Measurements from ENCODE around the gene PTPN14.

Gene PTPN14

DNA sequence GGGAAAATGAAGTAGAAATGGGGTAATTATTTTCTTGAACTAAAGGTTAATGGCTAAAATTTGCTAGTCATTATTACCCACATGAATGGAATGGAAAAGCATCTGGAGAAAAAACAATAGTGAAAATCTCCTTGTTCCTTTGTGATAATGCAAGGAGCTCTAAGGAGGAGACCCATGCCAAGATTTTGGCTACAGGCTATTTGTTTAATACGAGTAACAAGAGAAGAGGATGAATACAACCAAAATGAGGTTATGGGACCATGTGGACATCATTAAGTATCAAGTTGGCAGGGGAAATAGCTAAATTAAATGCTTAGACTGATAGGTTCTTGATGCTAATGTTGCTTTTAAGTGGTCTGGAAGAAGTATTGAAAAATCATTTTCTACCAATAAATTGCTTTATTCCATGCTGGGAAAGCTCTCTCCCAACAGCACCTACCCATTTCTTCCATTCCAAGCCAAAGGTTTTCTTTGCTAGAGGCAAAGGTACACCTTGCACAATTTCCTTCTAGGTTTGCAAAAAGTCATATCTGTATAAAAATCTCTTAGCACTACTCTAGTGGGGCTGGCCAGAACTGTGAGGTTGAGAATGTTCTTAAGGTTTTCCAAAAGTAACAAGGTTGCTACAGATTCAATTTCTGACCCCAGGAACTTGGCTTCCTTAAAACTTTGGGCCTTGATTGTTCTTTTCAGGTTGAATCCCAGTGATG, 170.3 kb downstream of the PTPN14 start:
- TF ChIP-seq, protein P1, sequence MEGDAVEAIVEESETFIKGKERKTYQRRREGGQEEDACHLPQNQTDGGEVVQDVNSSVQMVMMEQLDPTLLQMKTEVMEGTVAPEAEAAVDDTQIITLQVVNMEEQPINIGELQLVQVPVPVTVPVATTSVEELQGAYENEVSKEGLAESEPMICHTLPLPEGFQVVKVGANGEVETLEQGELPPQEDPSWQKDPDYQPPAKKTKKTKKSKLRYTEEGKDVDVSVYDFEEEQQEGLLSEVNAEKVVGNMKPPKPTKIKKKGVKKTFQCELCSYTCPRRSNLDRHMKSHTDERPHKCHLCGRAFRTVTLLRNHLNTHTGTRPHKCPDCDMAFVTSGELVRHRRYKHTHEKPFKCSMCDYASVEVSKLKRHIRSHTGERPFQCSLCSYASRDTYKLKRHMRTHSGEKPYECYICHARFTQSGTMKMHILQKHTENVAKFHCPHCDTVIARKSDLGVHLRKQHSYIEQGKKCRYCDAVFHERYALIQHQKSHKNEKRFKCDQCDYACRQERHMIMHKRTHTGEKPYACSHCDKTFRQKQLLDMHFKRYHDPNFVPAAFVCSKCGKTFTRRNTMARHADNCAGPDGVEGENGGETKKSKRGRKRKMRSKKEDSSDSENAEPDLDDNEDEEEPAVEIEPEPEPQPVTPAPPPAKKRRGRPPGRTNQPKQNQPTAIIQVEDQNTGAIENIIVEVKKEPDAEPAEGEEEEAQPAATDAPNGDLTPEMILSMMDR (IDR thresholded peaks at IDR 0.05; ENCODE audit: low read depth, low read length) = no peak
- H3K4me3 ChIP-seq (ENCODE audit: low read depth, low read length) = no peak overlapping the region

DNA sequence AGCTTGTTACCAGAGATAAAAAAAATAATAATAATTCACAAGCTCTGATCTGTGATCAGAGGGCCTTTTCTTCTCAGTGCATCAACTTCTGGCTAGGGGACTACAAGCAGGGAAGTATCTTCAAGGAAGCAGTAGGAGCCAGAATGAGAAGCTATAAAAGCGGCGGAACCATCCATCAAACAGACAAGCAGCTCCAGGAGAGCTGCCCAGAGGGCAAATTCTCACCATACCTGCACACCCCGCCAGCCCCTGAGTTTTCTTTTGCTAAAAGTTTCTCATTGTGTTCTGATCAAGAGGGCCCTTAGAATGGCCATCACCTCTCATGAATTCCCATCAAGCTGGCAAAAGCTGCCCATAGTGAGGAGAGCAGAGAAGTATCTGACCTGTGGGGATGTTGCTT, 171.0 kb downstream of the PTPN14 start:
- H3K4me3 ChIP-seq (ENCODE audit: low read depth, low read length) = no peak overlapping the region
- TF ChIP-seq, protein P1 (IDR thresholded peaks at IDR 0.05; ENCODE audit: low read depth, low read length) = no peak

DNA sequence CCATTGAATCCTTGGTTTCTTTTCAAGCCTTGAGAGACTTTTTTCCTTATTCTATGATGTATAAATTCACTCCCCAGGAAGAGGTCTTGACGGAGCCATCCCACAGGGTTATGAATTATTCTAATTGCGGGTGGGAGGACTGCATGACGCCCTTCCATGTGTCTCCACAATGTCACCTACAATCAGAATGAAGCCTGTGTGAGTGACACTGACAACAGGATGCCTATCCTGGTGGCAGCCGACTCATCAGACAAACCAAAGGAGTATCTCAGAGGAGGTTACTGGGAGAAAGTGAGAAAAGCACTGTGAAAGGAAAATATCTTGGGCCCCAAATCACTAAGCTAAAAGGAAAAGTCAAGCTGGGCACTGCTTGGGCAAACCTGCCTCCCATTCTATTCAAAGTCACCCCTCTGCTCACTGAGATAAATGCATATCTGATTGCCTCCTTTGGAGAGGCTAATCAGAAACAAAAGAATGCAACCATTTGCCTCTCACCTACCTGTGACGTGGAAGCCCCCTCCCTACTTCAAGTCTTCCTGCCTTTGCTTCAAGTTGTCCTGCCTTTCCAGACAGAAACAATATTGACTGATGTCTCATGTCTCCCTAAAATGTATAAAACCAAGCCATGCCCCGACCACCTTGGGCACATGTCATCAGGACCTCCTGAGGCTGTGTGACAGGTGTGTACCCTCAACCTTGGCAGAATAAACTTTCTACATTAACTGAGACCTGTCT, 172.0 kb downstream of the PTPN14 start:
- no peak overlapping the region for H3K4me3 ChIP-seq (ENCODE audit: low read depth, low read length)
- TF ChIP-seq, protein P1 (IDR thresholded peaks at IDR 0.05; ENCODE audit: low read depth, low read length) = no peak

DNA sequence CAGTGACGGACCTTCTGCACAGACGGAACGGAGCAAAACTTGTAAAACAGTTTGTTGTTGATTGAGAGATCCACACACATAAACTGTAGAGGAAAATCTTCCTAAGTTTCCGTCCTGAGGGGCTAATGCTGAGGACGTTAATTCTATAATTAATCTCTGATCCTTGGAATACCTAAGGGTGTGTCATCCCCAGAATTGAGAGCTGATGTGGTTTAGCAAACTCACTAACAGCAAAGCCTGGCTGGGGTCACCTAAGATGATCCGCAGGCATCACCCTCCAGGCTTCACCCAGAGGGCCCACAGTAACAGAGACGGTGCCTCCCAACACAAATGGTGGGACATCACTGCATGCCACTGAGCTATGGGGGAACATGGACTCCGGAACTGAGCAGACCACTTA, 172.9 kb downstream of the PTPN14 start:
- TF ChIP-seq, protein P1 (IDR thresholded peaks at IDR 0.05; ENCODE audit: low read depth, low read length) = no peak

DNA sequence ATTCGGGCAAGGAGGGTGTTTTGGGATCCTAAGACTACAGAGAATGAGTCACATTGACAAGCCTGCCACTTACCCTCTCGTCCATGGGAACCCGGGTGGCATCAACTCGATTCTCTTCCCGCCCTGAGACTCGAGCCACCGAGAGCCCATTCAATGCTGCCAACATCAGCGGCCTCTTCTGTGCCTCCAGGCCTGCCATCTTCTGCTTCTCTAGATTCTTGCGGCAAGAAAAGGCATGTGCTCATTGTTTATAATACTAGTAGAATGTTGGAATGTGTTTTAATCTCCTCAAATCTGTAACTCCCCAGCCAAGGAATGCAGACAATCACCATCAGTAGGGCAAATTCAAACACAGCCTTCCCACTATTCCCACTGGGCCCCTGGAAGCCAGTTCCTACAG, 173.5 kb downstream of the PTPN14 start:
- H3K4me3 ChIP-seq (ENCODE audit: low read depth, low read length) = no peak overlapping the region
- TF ChIP-seq, protein P1 (IDR thresholded peaks at IDR 0.05; ENCODE audit: low read depth, low read length) = no peak

More for the DNA sequence above, 172.9 kb downstream of the PTPN14 start:
- no peak overlapping the region for H3K4me3 ChIP-seq (ENCODE audit: low read depth, low read length)

DNA sequence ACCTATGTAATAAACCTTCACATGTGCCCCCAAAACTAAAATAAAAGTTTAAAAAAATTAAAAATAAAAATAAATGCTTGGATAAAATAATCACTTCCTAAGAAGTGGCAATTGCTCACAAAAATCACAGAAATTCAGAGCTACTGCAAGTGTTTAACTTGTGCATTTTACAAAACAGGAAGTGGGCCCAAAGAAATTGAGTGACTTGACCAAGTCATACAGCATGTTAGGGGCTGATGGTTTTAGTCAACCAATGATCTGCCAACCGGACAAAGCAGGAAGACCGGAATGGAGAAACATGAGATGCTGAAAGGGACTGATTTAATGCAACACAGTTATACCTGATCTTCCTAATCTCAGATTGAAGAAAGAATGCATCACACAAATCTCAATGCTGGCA, 173.9 kb downstream of the PTPN14 start:
- TF ChIP-seq, protein P1 (IDR thresholded peaks at IDR 0.05; ENCODE audit: low read depth, low read length) = no peak

DNA sequence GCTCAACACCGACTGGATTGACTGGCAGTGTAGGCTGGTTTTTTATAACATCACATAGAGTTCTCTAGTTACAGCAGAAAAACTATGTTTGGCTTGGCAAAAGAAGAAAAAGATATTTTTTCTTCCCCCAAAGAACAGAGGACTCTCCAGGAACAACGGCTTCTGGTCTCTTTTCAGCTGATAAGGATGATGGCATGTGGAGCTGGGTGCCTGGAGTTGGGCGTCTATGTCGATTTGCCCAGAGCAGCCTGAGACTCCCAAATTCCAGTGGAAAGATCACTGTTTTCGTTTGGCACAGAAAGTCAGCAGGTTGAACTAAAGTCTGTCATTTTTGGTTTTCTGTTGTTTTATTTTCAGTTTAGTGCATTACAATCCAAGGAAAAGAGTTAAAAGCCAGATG, 179.3 kb downstream of the PTPN14 start:
- no peak overlapping the region for H3K4me3 ChIP-seq (ENCODE audit: low read depth, low read length)
- TF ChIP-seq, protein P1 (IDR thresholded peaks at IDR 0.05; ENCODE audit: low read depth, low read length) = no peak

More for the DNA sequence above, 173.9 kb downstream of the PTPN14 start:
- H3K4me3 ChIP-seq (ENCODE audit: low read depth, low read length) = no peak overlapping the region

All from WI38 (cell line).